Measurements from ENCODE around the gene GRIA4.

The GRIA4 gene

GRCh38 chr11:105618343-105618955 lies 8.6 kb downstream of the GRIA4 start:
- Histone ChIP-seq H3K9me3 (ENCODE audit: severe bottlenecking) (no peaks in the 10 kb centered on the region), H3K27ac (no peak overlapping the region), H3K4me3 (ENCODE audit: low read depth, low read length) (no peak overlapping the region), H3K36me3 (no peaks in the 10 kb centered on the region), H3K27me3 (ENCODE audit: insufficient read depth, low read depth, severe bottlenecking) (no peaks in the 10 kb centered on the region)
- DNase-seq, result no peak
- no peak for TF ChIP-seq CTCF (IDR thresholded peaks at IDR 0.05; ENCODE audit: low read depth, low read length)

GRCh38 chr11:105619556-105619955 lies 9.7 kb downstream of the GRIA4 start:
- Histone ChIP-seq H3K4me3 (ENCODE audit: low read depth, low read length) (no peak overlapping the region), H3K27ac (no peak overlapping the region), H3K27me3 (ENCODE audit: insufficient read depth, low read depth, severe bottlenecking) (no peaks in the 10 kb centered on the region), H3K36me3 (no peaks in the 10 kb centered on the region), H3K9me3 (ENCODE audit: severe bottlenecking) (no peaks in the 10 kb centered on the region)
- TF ChIP-seq CTCF (IDR thresholded peaks at IDR 0.05; ENCODE audit: low read depth, low read length), result no peak
- no peak for DNase-seq

DNA sequence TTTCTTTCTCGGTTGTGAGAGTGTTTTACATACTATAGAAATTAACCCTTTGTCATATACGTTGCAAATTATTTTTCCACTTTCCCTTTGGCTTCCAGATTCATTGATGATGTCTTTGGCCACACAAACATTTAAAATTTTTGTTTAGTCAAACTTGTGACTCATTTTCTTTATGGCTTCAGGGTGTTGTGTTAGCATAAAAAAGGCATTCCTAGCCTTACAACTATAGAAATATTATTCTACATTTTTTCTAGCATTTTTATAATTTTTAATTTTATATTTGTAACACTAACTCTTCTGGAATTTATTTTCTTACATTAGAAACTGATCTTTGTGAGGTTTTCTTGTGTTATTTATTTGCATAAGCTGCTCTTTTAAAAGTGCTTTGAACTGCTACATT lies 12.1 kb downstream of the GRIA4 start:
- H3K4me3 ChIP-seq (ENCODE audit: low read depth, low read length), result no peak overlapping the region
- TF ChIP-seq CTCF (IDR thresholded peaks at IDR 0.05; ENCODE audit: low read depth, low read length), result no peak
- DNase-seq, result no peak
- no peaks in the 10 kb centered on the region for H3K36me3 ChIP-seq
- H3K9me3 ChIP-seq (ENCODE audit: severe bottlenecking), result no peaks in the 10 kb centered on the region
- no peaks in the 10 kb centered on the region for H3K27me3 ChIP-seq (ENCODE audit: insufficient read depth, low read depth, severe bottlenecking)
- H3K27ac ChIP-seq, result no peak overlapping the region

DNA sequence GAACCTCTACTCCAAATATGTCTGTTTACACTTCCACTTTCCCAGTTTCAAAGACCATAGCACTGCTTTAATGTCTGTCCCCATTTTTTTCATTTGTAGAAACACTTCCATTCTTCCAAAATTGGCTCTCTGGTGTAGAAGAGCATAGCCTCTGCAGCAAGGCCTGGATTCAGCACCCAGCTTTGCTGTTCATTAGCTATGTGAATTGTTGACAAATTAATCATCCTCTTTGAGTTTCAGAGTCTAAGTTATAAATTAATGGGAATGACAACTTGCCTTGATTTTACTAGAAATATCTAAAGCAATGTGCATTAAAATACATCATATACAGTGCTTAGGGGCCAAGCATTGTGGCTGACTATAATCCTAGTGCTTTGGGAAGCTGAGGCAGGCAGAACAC lies 22.4 kb downstream of the GRIA4 start:
- no peak for TF ChIP-seq CTCF (IDR thresholded peaks at IDR 0.05; ENCODE audit: low read depth, low read length)
- DNase-seq, result no peak
- Histone ChIP-seq H3K9me3 (ENCODE audit: severe bottlenecking) (no peaks in the 10 kb centered on the region), H3K27me3 (ENCODE audit: insufficient read depth, low read depth, severe bottlenecking) (no peaks in the 10 kb centered on the region), H3K4me3 (ENCODE audit: low read depth, low read length) (no peak overlapping the region), H3K27ac (no peak overlapping the region), H3K36me3 (no peaks in the 10 kb centered on the region)

DNA sequence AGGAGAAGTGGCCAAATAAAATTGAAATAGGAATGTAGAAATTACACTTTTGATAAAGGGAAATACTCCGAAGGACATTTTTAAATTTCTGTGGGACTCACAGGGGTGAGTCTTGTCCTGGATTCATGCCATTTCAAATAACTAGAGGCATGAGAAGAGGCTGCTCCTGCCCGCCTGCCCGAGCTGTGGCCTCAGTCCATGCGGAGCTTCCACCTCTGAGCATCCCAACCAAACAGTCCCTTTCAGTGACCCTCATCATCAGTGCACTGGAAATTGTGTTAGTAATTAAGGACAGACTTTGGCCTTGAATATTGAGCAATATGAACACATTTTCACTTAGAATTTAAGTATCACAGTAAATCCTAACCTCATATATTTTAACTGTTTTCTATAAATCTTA lies 25.6 kb downstream of the GRIA4 start:
- Histone ChIP-seq H3K27me3 (ENCODE audit: insufficient read depth, low read depth, severe bottlenecking) (no peaks in the 10 kb centered on the region), H3K27ac (no peak overlapping the region), H3K36me3 (no peaks in the 10 kb centered on the region), H3K9me3 (ENCODE audit: severe bottlenecking) (no peaks in the 10 kb centered on the region), H3K4me3 (ENCODE audit: low read depth, low read length) (no peak overlapping the region)
- TF ChIP-seq CTCF (IDR thresholded peaks at IDR 0.05; ENCODE audit: low read depth, low read length), result no peak
- no peak for DNase-seq

GRCh38 chr11:105636496-105636895 lies 26.6 kb downstream of the GRIA4 start:
- no peaks in the 10 kb centered on the region for H3K36me3 ChIP-seq
- no peak for TF ChIP-seq CTCF (IDR thresholded peaks at IDR 0.05; ENCODE audit: low read depth, low read length)
- H3K27ac ChIP-seq, result no peak overlapping the region
- no peak overlapping the region for H3K4me3 ChIP-seq (ENCODE audit: low read depth, low read length)
- no peaks in the 10 kb centered on the region for H3K9me3 ChIP-seq (ENCODE audit: severe bottlenecking)
- no peak for DNase-seq
- no peaks in the 10 kb centered on the region for H3K27me3 ChIP-seq (ENCODE audit: insufficient read depth, low read depth, severe bottlenecking)
